PC-3 (cell line): ENCODE measurements around the gene SPC24.
"Not testable (repeated sequence)": the region's sequence is repeated elsewhere in the genome, so short reads cannot be mapped to it uniquely, and the experiment has no call there.

Experiments
- CTCF ChIP-seq: fragments of 300-600 bp; sonication (generic); conservative IDR thresholded peaks from 2 replicates; pipeline ENCODE4 v1.5.1; 2017; ENCODE audit warnings: antibody characterized with exemption, low read depth, mild to moderate bottlenecking, low read length
- EZH2phosphoT487 ChIP-seq: fragments of 300-600 bp; sonication (generic); IDR thresholded peaks from 2 replicates; pipeline ENCODE4 v1.6.1; 2018; ENCODE audit warnings: mild to moderate bottlenecking, antibody characterized with exemption, low read length, borderline replicate concordance

- not testable (repeated sequence) for TF ChIP-seq EZH2phosphoT487, CTCF
Observed at GRCh38 chr19:11121963-11122362, 33.6 kb downstream of the SPC24 start.
